SU-DHL-6 (cell line): ENCODE measurements around the gene PRDM16.

Experiments
- H2AFZ ChIP-seq: fragments of 200-600 bp; sonication (generic); 2 replicates; pipeline ENCODE4 v1.6.1; 2014; ENCODE audit warnings: low read depth, mild to moderate bottlenecking, moderate library complexity, mixed read lengths, antibody characterized with exemption, low read length; ENCODE audit not compliant: severe bottlenecking
- H3F3A ChIP-seq: fragments of 200-600 bp; shearing (Covaris generic); 2 replicates; pipeline ENCODE4 v1.6.0; 2016; ENCODE audit warnings: antibody characterized with exemption, mild to moderate bottlenecking; ENCODE audit not compliant: insufficient read depth
- H3K27ac ChIP-seq: fragments of 200-600 bp; sonication (generic); 2 replicates; pipeline ENCODE4 v1.5.1; 2016; ENCODE audit warnings: low read depth, mild to moderate bottlenecking, low read length, moderate library complexity, mixed read lengths
- H3K27me3 ChIP-seq: fragments of 200-600 bp; sonication (generic), shearing (Covaris generic); 2 replicates; pipeline ENCODE4 v1.6.0; 2014; ENCODE audit warnings: mild to moderate bottlenecking, low read length
- H3K36me3 ChIP-seq: fragments of 200-600 bp; sonication (generic); 2 replicates; pipeline ENCODE4 v1.6.1; 2014; ENCODE audit warnings: mild to moderate bottlenecking, low read length, mixed read lengths
- H3K4me2 ChIP-seq: fragments of 300-600, 200-600 bp; shearing (Covaris generic), sonication (generic); 2 replicates; pipeline ENCODE4 v1.6.0; 2014; ENCODE audit warnings: low read length, low read depth, mild to moderate bottlenecking; ENCODE audit not compliant: poor library complexity, severe bottlenecking
- H3K4me3 ChIP-seq: fragments of 200-600 bp; sonication (generic); 2 replicates; pipeline ENCODE4 v1.5.1; 2014; ENCODE audit warnings: antibody characterized with exemption, low read length, mild to moderate bottlenecking, mixed read lengths; ENCODE audit not compliant: insufficient read depth, poor library complexity, severe bottlenecking
- H3K79me2 ChIP-seq: fragments of 200-600 bp; sonication (generic); 2 replicates; pipeline ENCODE4 v1.6.1; 2014; ENCODE audit warnings: mild to moderate bottlenecking, low read length, moderate library complexity; ENCODE audit not compliant: insufficient read depth
- H3K9ac ChIP-seq: fragments of 200-600 bp; sonication (generic); 2 replicates; pipeline ENCODE4 v1.7.0; 2014; ENCODE audit warnings: mild to moderate bottlenecking, low read length
- H3K9me2 ChIP-seq: fragments of 200-600 bp; sonication (generic); replicated peaks from 2 replicates; pipeline ENCODE4 v1.6.1; 2014; ENCODE audit warnings: low read length; ENCODE audit not compliant: insufficient read depth
- H3K9me3 ChIP-seq: fragments of 200-600 bp; sonication (generic); 2 replicates; pipeline ENCODE4 v1.6.1; 2014; ENCODE audit warnings: low read length, mixed read lengths; ENCODE audit not compliant: insufficient read depth
- H4K20me1 ChIP-seq: fragments of 200-600 bp; sonication (generic); 2 replicates; pipeline ENCODE4 v1.6.1; 2014; ENCODE audit warnings: low read depth, mild to moderate bottlenecking, antibody characterized with exemption, low read length, moderate library complexity, mixed read lengths
- EZH2phosphoT487 ChIP-seq: fragments of 200-600 bp; sonication (generic), shearing (Covaris generic); conservative IDR thresholded peaks from 2 replicates; pipeline ENCODE4 v1.6.1; 2018; ENCODE audit warnings: mild to moderate bottlenecking, antibody characterized with exemption, low read length, moderate library complexity, mixed read lengths
- TF ChIP-seq, protein P1 (sequence below): fragments of 200-600 bp; sonication (generic); IDR thresholded peaks from one replicate; pipeline ENCODE4 v1.5.1; 2017; ENCODE audit warnings: antibody characterized with exemption, mild to moderate bottlenecking, low read length, moderate library complexity; ENCODE audit not compliant: insufficient read depth, poor library complexity, severe bottlenecking

Gene PRDM16

GRCh38 chr1:3381901-3382300 lies 312.9 kb downstream of the PRDM16 start:
- no peaks in the 10 kb centered on the region for H3K79me2 ChIP-seq
- no peaks in the 10 kb centered on the region for H3K27me3 ChIP-seq
- no peak overlapping the region for H2AFZ ChIP-seq
- no peaks in the 10 kb centered on the region for H3K9me2 ChIP-seq
- no peak overlapping the region for H3K4me2 ChIP-seq
- H4K20me1 ChIP-seq: no peaks in the 10 kb centered on the region
- H3F3A ChIP-seq: no peaks in the 10 kb centered on the region
- TF ChIP-seq, protein P1, sequence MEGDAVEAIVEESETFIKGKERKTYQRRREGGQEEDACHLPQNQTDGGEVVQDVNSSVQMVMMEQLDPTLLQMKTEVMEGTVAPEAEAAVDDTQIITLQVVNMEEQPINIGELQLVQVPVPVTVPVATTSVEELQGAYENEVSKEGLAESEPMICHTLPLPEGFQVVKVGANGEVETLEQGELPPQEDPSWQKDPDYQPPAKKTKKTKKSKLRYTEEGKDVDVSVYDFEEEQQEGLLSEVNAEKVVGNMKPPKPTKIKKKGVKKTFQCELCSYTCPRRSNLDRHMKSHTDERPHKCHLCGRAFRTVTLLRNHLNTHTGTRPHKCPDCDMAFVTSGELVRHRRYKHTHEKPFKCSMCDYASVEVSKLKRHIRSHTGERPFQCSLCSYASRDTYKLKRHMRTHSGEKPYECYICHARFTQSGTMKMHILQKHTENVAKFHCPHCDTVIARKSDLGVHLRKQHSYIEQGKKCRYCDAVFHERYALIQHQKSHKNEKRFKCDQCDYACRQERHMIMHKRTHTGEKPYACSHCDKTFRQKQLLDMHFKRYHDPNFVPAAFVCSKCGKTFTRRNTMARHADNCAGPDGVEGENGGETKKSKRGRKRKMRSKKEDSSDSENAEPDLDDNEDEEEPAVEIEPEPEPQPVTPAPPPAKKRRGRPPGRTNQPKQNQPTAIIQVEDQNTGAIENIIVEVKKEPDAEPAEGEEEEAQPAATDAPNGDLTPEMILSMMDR: no peak
- no peak for TF ChIP-seq EZH2phosphoT487
- no peak overlapping the region for H3K4me3 ChIP-seq
- H3K9me3 ChIP-seq: no peaks in the 10 kb centered on the region
- no peak overlapping the region for H3K9ac ChIP-seq
- no peak overlapping the region for H3K27ac ChIP-seq
- no peaks in the 10 kb centered on the region for H3K36me3 ChIP-seq

DNA sequence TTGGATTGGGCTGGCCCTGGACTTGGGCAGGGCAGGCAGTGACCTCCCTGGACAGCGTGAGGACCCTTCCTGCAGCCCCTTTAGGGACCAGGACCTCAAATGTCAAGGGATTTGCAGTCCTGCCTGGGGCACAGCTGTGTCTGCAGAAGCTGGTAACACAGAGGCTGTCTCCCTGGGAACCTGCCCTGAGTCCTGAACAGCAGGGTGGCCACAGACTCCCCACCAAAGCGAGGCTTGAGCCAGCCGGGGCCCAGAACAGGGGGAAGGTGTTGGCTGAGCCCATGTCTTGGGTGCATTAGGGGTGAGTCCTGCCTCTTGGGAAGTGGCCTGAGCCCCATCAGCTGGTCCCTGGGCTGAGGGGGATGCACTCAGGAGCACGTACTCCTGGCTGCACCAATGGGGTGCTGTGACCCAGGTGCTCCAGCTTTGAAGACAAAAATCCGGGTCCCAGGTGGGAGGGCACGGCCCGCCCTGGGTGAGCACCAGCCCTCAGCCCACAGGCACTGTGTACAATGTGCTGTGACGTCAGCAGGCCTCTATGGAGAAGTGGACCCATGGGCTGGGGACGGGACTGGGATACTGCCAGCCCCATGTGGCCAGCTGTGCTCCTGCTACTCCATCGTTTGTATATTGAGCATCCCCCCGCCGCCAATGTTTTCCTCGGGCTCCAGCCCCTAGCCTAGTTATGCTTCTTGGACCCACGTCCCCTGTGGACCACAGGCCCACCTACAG lies 313.5 kb downstream of the PRDM16 start:
- Histone ChIP-seq H3K36me3 (no peaks in the 10 kb centered on the region), H3K79me2 (no peaks in the 10 kb centered on the region), H3F3A (no peaks in the 10 kb centered on the region), H3K27me3 (no peaks in the 10 kb centered on the region), H3K9me2 (no peaks in the 10 kb centered on the region), H3K4me3 (no peak overlapping the region), H3K4me2 (no peak overlapping the region), H4K20me1 (no peaks in the 10 kb centered on the region), H2AFZ (no peak overlapping the region), H3K27ac (no peak overlapping the region), H3K9ac (no peak overlapping the region), H3K9me3 (no peaks in the 10 kb centered on the region)
- no peak for TF ChIP-seq EZH2phosphoT487
- TF ChIP-seq, protein P1: no peak

DNA sequence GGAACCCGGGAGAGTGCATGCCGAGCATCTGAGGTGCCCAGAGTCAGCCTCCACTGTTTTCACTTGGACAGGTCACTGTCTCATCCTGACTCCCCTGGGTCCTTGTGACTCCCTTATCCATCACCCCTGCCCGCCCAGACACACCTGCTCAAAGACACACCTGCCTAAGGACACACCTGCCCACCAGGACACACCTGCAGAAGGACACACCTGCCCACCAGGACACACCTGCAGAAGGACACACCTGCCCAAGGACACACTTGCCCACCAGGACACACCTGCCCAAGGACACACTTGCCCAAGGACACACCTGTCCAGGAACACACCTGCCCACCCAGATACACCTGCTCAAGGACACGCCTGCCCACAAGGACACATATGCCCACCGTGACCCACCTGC lies 314.7 kb downstream of the PRDM16 start:
- Histone ChIP-seq H3K79me2 (no peaks in the 10 kb centered on the region), H3K27ac (no peak overlapping the region), H3K4me3 (no peak overlapping the region), H3K9me3 (no peaks in the 10 kb centered on the region), H4K20me1 (no peaks in the 10 kb centered on the region), H3K4me2 (no peak overlapping the region), H3K9me2 (no peaks in the 10 kb centered on the region), H3K27me3 (no peaks in the 10 kb centered on the region), H2AFZ (no peak overlapping the region), H3K9ac (no peak overlapping the region), H3F3A (no peaks in the 10 kb centered on the region), H3K36me3 (no peaks in the 10 kb centered on the region)
- no peak for TF ChIP-seq EZH2phosphoT487
- TF ChIP-seq, protein P1: no peak
